ENCODE data around the gene FBXW8. TPM values are rescaled to one million over a fixed set of nuclear protein-coding genes. Genes with fewer than 3 reads are reported as not detected.

Gene FBXW8
- total and polyA plus RNA-seq, 2 donors (not counting 1 experiment from before 2014, with no cell fraction given), result 12.1 to 23.5 TPM

DNA sequence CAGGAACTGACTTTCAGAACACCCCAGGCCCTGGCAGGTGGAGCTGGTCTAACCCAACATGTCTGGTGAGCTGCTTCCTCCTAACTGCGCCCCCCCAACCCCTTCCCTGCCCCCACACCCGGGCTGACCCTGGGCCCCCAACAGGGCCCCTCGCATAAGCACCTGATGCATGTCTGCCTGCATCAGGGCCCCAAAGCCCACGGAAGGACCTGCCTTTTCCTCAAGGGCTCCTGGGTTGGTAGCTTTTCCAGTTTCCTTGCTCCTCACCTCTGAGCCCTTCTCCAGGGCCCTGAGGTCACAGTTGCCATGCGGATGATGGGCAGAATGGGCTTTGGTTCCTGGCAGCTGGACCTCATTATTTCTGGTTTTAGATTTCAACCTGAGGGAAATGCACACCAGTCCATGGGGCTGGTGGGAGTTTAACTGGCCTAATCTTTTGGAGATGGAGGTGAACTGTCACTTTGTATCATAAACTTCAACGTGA is 170.0 kb downstream of the FBXW8 start:
- H3K4me3 Mint-ChIP-seq, result no peak overlapping the region
- CTCF ChIA-PET, result no interaction called here
- TF ChIP-seq CTCF (IDR thresholded peaks at IDR 0.05), result no peak
- no peak for TF ChIP-seq EZH2 (IDR thresholded peaks at IDR 0.05; ENCODE audit: borderline replicate concordance, insufficient read depth, low read depth, low read length, poor library complexity, severe bottlenecking)
- ATAC-seq (ENCODE audit: low read depth), result no peak
- WGBS (ENCODE audit: insufficient coverage), result 43% methylated on average over 5 of the region's 6 CpGs
- H3K4me1 ChIP-seq (ENCODE audit: control insufficient read depth in 2 of 2, insufficient read depth in 2 of 2, low read length in 2 of 2), result no peaks in the 10 kb centered on the region
- no peak overlapping the region for H3K4me3 ChIP-seq (ENCODE audit: control extremely low read depth in 1 of 5, extremely low read depth in 1 of 5, insufficient read depth in 1 of 5, low read depth in 2 of 5, low read length in 4 of 5)
- H2AFZ ChIP-seq (ENCODE audit: insufficient read depth, low read depth, low read length, poor library complexity, severe bottlenecking), result no peak overlapping the region
- peaks cover 0 to 3% (median 0%) of the 10 kb centered on the region in 3 donors for H3K9me3 ChIP-seq (ENCODE audit: control extremely low read depth in 1 of 3, control insufficient read depth in 2 of 3, insufficient read depth in 1 of 3, low read length in 2 of 3)
- H3K4me1 Mint-ChIP-seq, result peaks cover 2% of the 10 kb centered on the region
- H3K79me2 ChIP-seq (ENCODE audit: control insufficient read depth, insufficient read depth, low read length), result no peaks in the 10 kb centered on the region
- no peaks in the 10 kb centered on the region for H3K27me3 ChIP-seq (replicated peaks in 1 of 4; ENCODE audit: control extremely low read depth in 1 of 4, control insufficient read depth in 3 of 4, insufficient read depth in 4 of 4, low read length in 3 of 4)
- H3K27ac ChIP-seq (ENCODE audit: low read length in 2 of 2), result no peak overlapping the region
- POLR2A ChIA-PET, result interaction anchor here (0.7 kb wide), 1 partner anchor 18 kb away, joined by 3 read pairs; the partner anchor contains the start of gene TESC
- intact Hi-C loops (cut with micrococcal nuclease), result no loop called here
- DNase-seq, result no peak
- H3K27ac Mint-ChIP-seq, result no peak overlapping the region
- no peaks in the 10 kb centered on the region for H4K20me1 ChIP-seq (ENCODE audit: control insufficient read depth, insufficient read depth, low read length, poor library complexity, severe bottlenecking)
- H3K27me3 Mint-ChIP-seq, result no peaks in the 10 kb centered on the region
- H3K36me3 ChIP-seq (replicated peaks in 1 of 2; ENCODE audit: control extremely low read depth in 1 of 2, control insufficient read depth in 1 of 2, extremely low read depth in 1 of 2, insufficient read depth in 2 of 2, low read length in 1 of 2), result no peaks in the 10 kb centered on the region
- no peak overlapping the region for H3K4me2 ChIP-seq (replicated peaks; ENCODE audit: low read depth, low read length, poor library complexity, severe bottlenecking)
- no peaks in the 10 kb centered on the region for H3K9me3 Mint-ChIP-seq (ENCODE audit: insufficient read depth)
- no peak overlapping the region for H3K9ac ChIP-seq (ENCODE audit: low read length)

Other genes with a start within 250 kb of the FBXW8 start
- gene SPRING1, start 172.9 kb upstream of the FBXW8 start, total RNA-seq, result 43.7 and 45.9 TPM in 2 replicates
- gene SPRING1, start 172.9 kb upstream of the FBXW8 start, polyA plus RNA-seq, result 12.9 and 14.0 TPM in 2 replicates
- 18.2 and 23.0 TPM in 2 replicates for gene RNFT2, start 172.6 kb upstream of the FBXW8 start, total RNA-seq
- gene RNFT2, start 172.6 kb upstream of the FBXW8 start, polyA plus RNA-seq, result 5.2 and 7.5 TPM in 2 replicates
- gene HRK, start 29.5 kb upstream of the FBXW8 start, total RNA-seq, result 45.1 and 49.6 TPM in 2 replicates
- gene HRK, start 29.5 kb upstream of the FBXW8 start, polyA plus RNA-seq, result 1.8 and 5.6 TPM in 2 replicates
- gene TESC, start 188.5 kb downstream of the FBXW8 start, total RNA-seq, result 29.8 and 38.6 TPM in 2 replicates
- gene TESC, start 188.5 kb downstream of the FBXW8 start, polyA plus RNA-seq, result 5.1 and 14.1 TPM in 2 replicates